Activated CD8-positive, alpha-beta memory T cell treated with anti-CD3 and anti-CD28 coated beads for 24 hours (primary cell): Measurements from ENCODE around the gene RIOK1.

Experiments used
- DNase-seq: peaks from one replicate; pipeline ENCODE4 v3.0.0-alpha.2; 2020

The RIOK1 gene

GRCh38 chr6:7410851-7411250, 21.2 kb downstream of the RIOK1 start:
- no peak for DNase-seq

DNA sequence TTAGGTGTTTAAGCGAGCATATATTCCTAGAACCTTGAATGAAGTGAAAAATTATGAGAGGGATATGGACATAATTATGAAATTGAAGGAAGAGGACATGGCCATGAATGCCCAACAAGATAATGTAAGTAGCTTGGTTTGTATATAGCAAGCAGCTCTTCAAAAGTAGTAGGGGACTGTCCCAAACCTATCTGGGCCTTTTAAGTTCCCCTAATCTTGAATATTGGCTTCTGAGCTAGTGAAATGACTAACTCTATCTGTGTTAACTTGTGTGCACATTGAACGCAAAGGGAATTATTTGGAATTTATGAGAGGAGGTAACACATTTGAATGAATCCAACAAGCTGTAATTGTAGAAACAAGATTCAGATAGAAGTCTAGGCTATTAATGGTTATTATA, 21.7 kb downstream of the RIOK1 start:
- DNase-seq = no peak

- DNase-seq = no peak
Observed at GRCh38 chr6:7413151-7413823, 23.7 kb downstream of the RIOK1 start.

- DNase-seq = no peak
Observed at GRCh38 chr6:7414811-7415210, 25.2 kb downstream of the RIOK1 start.

GRCh38 chr6:7417684-7418083, 28.1 kb downstream of the RIOK1 start:
- DNase-seq = no peak

GRCh38 chr6:7418238-7418905, 28.8 kb downstream of the RIOK1 start:
- no peak for DNase-seq

- no peak for DNase-seq
Observed at GRCh38 chr6:7419065-7419464, 29.5 kb downstream of the RIOK1 start.

DNA sequence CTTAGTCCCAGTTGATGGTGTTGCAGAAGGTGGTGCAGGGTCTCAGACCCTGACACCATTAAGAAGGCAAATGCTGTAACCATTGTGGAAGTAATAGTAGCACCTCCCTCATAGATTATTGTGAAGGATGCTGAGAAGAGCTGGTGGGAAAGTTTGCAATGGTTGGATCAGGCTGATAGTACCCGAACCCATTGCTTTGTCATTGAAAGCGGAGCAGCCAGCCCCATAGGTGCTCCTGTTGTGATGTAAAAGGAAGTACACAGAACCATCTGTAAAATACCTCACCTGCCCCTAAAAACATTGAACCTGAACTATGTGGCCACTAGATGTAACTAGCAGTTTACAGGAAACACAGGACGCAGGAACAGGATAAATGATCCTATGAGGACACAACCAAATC, 31.5 kb downstream of the RIOK1 start:
- DNase-seq = no peak

- DNase-seq = no peak
Observed at GRCh38 chr6:7424058-7424457, 34.5 kb downstream of the RIOK1 start.

DNA sequence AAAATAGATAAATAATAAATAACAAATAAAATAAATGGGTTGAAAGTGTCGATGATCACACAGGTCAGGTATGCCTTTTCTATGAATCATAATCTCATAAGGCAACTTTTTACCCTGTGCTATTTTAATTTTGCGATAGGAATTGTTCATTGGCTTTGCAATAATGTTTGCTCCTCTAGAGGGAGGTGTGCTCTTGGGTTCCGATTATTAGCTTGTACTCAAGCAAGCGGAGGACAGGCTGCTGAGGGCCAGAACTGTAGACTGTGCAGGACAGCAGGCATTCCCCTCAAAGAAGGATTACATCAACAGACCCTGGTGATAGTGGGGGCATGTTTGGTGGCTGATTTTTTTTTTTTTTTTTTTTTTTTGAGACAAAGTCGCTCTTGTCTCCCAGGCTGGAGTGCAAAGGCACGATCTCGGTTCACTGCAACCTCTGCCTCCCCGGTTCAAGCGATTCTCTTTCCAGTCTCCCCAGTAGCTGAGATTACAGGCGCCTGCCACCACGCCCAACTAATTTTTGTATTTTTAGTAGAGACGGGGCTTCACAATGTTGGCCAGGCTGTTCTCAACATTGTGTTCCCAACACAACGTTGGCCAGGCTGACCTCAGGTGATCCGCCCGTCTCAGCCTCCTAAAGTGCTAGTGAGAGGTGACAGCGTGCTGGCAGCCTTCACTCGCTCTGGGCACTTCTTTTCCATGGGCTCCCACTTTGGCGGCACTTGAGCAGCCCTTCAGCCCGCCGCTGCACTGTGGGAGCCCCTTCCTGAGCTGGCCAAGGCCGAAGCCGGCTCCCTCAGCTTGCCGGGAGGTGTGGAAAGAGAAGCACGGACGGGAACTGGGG, 35.6 kb downstream of the RIOK1 start:
- no peak for DNase-seq

GRCh38 chr6:7425808-7426190, 36.2 kb downstream of the RIOK1 start:
- DNase-seq = no peak

DNA sequence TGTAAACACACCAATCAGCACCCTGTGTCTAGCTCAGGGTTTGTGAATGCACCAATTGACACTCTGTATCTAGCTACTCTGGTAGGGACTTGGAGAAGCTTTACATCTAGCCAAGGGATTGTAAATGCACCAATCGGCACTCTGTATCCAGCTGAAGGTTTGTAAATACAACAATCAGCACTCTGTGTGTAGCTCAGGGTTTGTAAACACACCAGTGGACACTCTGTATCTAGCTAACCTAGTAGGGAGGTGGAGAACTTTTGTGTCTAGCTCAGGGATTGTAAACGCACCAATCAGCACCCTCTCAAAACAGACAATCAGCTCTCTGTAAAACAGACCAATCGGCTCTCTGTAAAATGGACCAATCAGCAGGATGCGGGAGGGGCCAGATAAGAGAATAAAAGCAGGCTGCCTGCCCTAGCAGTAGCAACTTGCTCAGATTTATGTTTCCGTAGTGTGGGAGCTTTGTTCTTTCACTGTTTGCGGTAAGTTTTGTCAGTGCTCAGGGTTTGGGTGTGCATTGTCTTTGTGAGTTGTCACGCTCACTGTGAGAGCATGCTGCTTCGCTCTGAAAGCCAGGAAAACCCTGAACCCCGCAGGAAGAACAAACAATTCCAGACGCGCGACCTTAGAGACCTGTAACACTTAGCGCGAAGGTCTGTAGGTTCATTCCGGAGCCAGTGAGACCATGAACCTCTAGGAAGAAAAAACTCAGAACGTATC, 37.0 kb downstream of the RIOK1 start:
- no peak for DNase-seq

GRCh38 chr6:7431313-7431673, 41.7 kb downstream of the RIOK1 start:
- DNase-seq = no peak

DNA sequence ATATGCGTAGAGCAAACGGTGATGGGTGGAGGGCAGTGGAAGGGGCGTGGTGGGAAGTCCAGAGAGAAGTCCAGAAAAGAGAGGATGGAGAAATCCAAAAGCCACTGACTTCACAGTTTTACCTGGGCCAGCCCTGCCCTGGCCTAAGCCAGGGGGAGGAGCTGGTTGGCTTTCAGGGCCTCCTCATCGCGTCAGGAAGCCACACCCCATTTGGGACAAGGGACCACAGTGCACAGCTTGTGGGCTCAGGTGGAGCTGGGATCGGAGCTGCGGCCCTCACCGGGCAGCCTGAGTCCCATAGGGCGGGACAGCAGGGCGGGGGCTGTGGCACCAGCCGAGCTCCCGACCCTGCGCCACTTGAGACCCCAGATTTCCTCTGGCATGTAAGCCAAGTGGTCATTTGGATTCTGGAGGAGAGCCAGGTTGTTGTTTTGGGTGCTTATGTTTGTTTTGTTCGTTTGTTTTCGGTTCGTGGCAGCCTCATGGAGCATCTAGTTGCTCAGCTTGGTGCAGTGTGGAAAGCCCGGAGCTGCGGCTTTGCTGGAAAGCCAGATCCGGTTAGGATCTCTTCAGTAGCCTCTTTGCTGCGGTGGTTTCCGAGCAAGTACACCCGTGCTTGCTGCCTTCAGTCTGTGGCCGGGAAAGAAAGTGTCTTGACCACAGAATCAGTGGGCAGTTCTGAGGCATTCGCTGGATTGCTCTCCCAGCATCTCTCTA, 42.2 kb downstream of the RIOK1 start:
- DNase-seq = no peak

- no peak for DNase-seq
Observed at GRCh38 chr6:7432391-7433120, 42.9 kb downstream of the RIOK1 start.

DNA sequence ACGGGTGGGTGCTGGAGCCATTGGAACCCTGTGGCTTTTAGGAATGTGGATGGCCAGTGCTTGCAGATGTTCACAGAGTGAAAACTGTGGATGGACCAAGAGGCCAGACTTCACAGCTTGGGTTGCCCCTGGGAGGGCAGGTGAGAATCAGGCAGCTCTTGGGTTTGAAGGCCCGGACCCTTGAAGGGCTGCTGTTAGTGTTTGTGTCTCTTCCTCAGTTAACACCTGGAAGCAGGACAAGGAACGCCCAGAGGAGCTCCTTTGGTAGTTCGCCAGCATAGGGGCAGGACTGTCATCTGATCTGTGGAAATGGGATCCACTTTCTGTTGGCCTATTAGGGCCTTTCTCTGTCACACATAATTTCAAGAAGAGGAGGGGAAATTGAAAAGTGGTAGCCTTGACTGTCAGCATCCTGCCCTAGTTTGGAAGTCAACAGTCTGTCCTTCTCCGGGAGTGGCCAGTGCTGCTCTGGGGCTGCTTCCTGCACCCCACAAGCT, 43.6 kb downstream of the RIOK1 start:
- DNase-seq = no peak

DNA sequence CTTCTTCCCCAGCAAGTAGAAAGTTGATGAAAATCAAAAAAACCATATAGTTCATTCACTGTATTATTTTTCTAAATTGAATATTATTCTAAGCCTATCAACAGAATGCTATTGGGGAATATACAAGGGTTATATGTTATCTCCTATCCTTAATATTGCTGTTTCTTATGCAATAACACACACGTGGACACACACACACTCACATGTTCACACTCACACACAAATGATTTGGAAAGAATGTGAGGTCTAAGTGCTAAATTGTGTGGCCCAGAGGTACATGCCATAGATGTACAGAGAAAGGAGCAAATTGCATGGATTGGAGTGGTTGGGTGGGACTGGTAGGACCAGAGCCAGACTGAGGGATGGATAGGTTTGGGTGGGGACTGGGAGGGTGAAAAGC, 45.1 kb downstream of the RIOK1 start:
- no peak for DNase-seq

GRCh38 chr6:7438011-7438410, 48.4 kb downstream of the RIOK1 start:
- no peak for DNase-seq

DNA sequence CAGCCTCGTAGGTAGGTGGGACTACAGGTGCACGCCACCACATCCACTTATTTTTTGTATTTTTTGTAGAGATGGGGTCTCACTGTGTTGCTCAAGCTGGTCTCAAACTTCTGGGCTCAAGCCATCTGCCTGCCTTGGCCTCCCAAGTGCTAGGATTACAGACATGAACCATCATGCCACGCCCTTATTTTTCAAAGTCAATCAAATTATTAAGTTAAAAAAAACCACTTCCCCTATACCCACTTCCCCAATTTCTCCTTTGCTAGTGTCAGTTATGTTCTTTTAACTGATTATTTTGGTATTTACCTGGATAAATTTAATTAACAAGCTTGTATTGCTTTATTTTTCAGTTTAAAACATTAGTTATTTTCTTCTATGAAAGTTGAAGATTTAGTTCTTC, 49.6 kb downstream of the RIOK1 start:
- no peak for DNase-seq

- DNase-seq = no peak
Observed at GRCh38 chr6:7440476-7440875, 50.9 kb downstream of the RIOK1 start.

- no peak for DNase-seq
Observed at GRCh38 chr6:7441048-7441775, 51.6 kb downstream of the RIOK1 start.
